Breast epithelium (tissue), 3 donors: Measurements from ENCODE around the gene DDX31.

Experiments used
- POLR2AphosphoS5 ChIP-seq, 3 donors: sonication (generic); formaldehyde crosslinking; IDR thresholded peaks; one replicate each; pipeline ENCODE4 v1.6.1; 2017; ENCODE audit warnings: antibody characterized with exemption in 3 of 3
- TF ChIP-seq, protein P1 (sequence below), 3 donors: fragments of 450-650 bp; IDR thresholded peaks; one replicate each; pipeline ENCODE4 v1.5.1; 2016 to 2017; ENCODE audit warnings: antibody characterized with exemption in 3 of 3, mild to moderate bottlenecking in 3 of 3, moderate library complexity in 3 of 3

DNA sequence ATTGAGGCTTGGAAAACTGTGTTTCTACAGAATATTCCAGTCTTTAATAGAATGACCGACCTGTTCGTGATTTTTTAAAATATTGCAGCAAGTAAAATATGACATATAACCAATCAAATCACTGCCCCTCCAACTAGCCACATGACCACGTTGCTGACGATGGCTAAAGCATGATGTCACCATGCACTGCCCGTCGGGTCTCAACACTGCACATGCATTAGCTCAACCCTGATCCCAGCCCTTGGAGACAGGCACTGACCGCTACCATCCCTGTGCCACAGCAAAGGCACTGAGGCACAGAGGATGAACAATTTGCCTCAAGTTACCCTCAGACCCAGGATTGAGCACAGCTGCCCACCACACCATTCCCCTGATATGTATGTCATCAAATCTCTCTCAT is 13.5 kb downstream of the DDX31 start:
- TF ChIP-seq POLR2AphosphoS5 (IDR thresholded peaks at IDR 0.05): no peak
- TF ChIP-seq, protein P1, sequence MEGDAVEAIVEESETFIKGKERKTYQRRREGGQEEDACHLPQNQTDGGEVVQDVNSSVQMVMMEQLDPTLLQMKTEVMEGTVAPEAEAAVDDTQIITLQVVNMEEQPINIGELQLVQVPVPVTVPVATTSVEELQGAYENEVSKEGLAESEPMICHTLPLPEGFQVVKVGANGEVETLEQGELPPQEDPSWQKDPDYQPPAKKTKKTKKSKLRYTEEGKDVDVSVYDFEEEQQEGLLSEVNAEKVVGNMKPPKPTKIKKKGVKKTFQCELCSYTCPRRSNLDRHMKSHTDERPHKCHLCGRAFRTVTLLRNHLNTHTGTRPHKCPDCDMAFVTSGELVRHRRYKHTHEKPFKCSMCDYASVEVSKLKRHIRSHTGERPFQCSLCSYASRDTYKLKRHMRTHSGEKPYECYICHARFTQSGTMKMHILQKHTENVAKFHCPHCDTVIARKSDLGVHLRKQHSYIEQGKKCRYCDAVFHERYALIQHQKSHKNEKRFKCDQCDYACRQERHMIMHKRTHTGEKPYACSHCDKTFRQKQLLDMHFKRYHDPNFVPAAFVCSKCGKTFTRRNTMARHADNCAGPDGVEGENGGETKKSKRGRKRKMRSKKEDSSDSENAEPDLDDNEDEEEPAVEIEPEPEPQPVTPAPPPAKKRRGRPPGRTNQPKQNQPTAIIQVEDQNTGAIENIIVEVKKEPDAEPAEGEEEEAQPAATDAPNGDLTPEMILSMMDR (IDR thresholded peaks at IDR 0.05): no peak
